ENCODE measurements around the gene ACTN1.
"Not testable (repeated sequence)": the region's sequence is repeated elsewhere in the genome, so short reads cannot be mapped to it uniquely, and the experiment has no call there.

ACTN1 gene

GRCh38 chr14:68979021-68979721 is at the start of gene ACTN1:
ACTN1 (minus strand) TSS chr14:68979302; CDS start chr14:68979056, 246 bp downstream.
- no peak for FAIRE-seq
- DNase-seq (ENCODE audit: extremely low spot score, insufficient read length, low read depth), result peak; percentile 22

GRCh38 chr14:69027242-69027913 is 48.3 kb upstream of the ACTN1 start:
- no peak for FAIRE-seq

GRCh38 chr14:69023035-69023434 is 43.9 kb upstream of the ACTN1 start:
- FAIRE-seq (no peak), DNase-seq (ENCODE audit: extremely low spot score, insufficient read length, low read depth) (no peak)

More at GRCh38 chr14:69027242-69027913, 48.3 kb upstream of the ACTN1 start:
- no peak for DNase-seq (ENCODE audit: extremely low spot score, insufficient read length, low read depth)

- not testable (repeated sequence) for FAIRE-seq
Measured at GRCh38 chr14:69022093-69022492, 43.0 kb upstream of the ACTN1 start.

GRCh38 chr14:69017706-69018105 is 38.6 kb upstream of the ACTN1 start:
- FAIRE-seq (no peak), DNase-seq (ENCODE audit: extremely low spot score, insufficient read length, low read depth) (no peak)

More at GRCh38 chr14:69022093-69022492, 43.0 kb upstream of the ACTN1 start:
- DNase-seq (ENCODE audit: extremely low spot score, insufficient read length, low read depth), result not testable (repeated sequence)

- FAIRE-seq (no peak), DNase-seq (ENCODE audit: extremely low spot score, insufficient read length, low read depth) (no peak)
Measured at GRCh38 chr14:69014829-69015259, 35.7 kb upstream of the ACTN1 start.

GRCh38 chr14:69013943-69014782 is 35.1 kb upstream of the ACTN1 start:
- DNase-seq (ENCODE audit: extremely low spot score, insufficient read length, low read depth) (no peak), FAIRE-seq (no peak)

GRCh38 chr14:69012256-69012953 is 33.3 kb upstream of the ACTN1 start:
- no peak for DNase-seq (ENCODE audit: extremely low spot score, insufficient read length, low read depth)
- FAIRE-seq, result no peak

- FAIRE-seq (no peak), DNase-seq (ENCODE audit: extremely low spot score, insufficient read length, low read depth) (no peak)
Measured at GRCh38 chr14:69010648-69011047, 31.5 kb upstream of the ACTN1 start.

GRCh38 chr14:69008421-69008884 is 29.4 kb upstream of the ACTN1 start:
- DNase-seq (ENCODE audit: extremely low spot score, insufficient read length, low read depth), result no peak
- FAIRE-seq, result no peak

GRCh38 chr14:69006346-69006745 is 27.2 kb upstream of the ACTN1 start:
- DNase-seq (ENCODE audit: extremely low spot score, insufficient read length, low read depth) (no peak), FAIRE-seq (no peak)

- no peak for FAIRE-seq
- no peak for DNase-seq (ENCODE audit: extremely low spot score, insufficient read length, low read depth)
Measured at GRCh38 chr14:69005432-69006148, 26.5 kb upstream of the ACTN1 start.

GRCh38 chr14:69004731-69005431 is 25.8 kb upstream of the ACTN1 start:
- FAIRE-seq (no peak), DNase-seq (ENCODE audit: extremely low spot score, insufficient read length, low read depth) (no peak)

- FAIRE-seq, result no peak
- no peak for DNase-seq (ENCODE audit: extremely low spot score, insufficient read length, low read depth)
Measured at GRCh38 chr14:69003626-69004025, 24.5 kb upstream of the ACTN1 start.

- DNase-seq (ENCODE audit: extremely low spot score, insufficient read length, low read depth), result no peak
- no peak for FAIRE-seq
Measured at GRCh38 chr14:69002069-69002468, 23.0 kb upstream of the ACTN1 start.

- FAIRE-seq (no peak), DNase-seq (ENCODE audit: extremely low spot score, insufficient read length, low read depth) (no peak)
Measured at GRCh38 chr14:69001375-69001774, 22.3 kb upstream of the ACTN1 start.

GRCh38 chr14:68998062-68998461 is 19.0 kb upstream of the ACTN1 start:
- no peak for DNase-seq (ENCODE audit: extremely low spot score, insufficient read length, low read depth)
- FAIRE-seq, result no peak

- FAIRE-seq, result no peak
Measured at GRCh38 chr14:68995731-68996130, 16.6 kb upstream of the ACTN1 start.

GRCh38 chr14:68994056-68994455 is 15.0 kb upstream of the ACTN1 start:
- DNase-seq (ENCODE audit: extremely low spot score, insufficient read length, low read depth) (no peak), FAIRE-seq (no peak)

More at GRCh38 chr14:68995731-68996130, 16.6 kb upstream of the ACTN1 start:
- no peak for DNase-seq (ENCODE audit: extremely low spot score, insufficient read length, low read depth)

Measured in GM18507 (cell line).